H1 (cell line): ENCODE measurements around the gene CEBPA. TPM values are rescaled to one million over a fixed set of nuclear protein-coding genes. Genes with fewer than 3 reads are reported as not detected.
A peak's percentile ranks its signal among the peaks of the same experiment; 100 is the strongest.

ENCODE experiments used
- CTCF ChIA-PET: fragments of 300-600 bp; sonication (Branson Sonifier 250); formaldehyde crosslinking; loops from one replicate; lab custom pipeline; 2021; ENCODE audit not compliant: partially characterized antibody; lab: Charles Lee
- POLR2A ChIA-PET: fragments of 300-600 bp; sonication (Branson Sonifier 250); formaldehyde crosslinking; loops from one replicate; lab custom pipeline; 2021; ENCODE audit warnings: inconsistent platforms; ENCODE audit not compliant: partially characterized antibody; lab: Charles Lee
- DNase-seq, 2 experiments: peaks; one replicate each; pipeline versions ENCODE4 v3.0.0 to v3.0.0-alpha.2; 2010 to 2022; ENCODE audit warnings: low spot score in 2 of 2, low read depth in 1 of 2, mixed read lengths in 1 of 2
- FAIRE-seq: peaks from 2 replicates; lab custom pipeline; 2011; peaks lifted over from hg19 to GRCh38; lab: Jason Lieb, UNC
- H2AFZ ChIP-seq: 2 replicates; pipeline ENCODE4 v1.8.1; 2012; ENCODE audit warnings: low read length, inconsistent platforms
- H2AK5ac ChIP-seq: 2 replicates; pipeline ENCODE4 v1.6.1; 2013; ENCODE audit warnings: low read depth, low read length
- H2BK120ac ChIP-seq: replicated peaks from 2 replicates; pipeline ENCODE3; 2013; ENCODE audit warnings: low read depth, low read length, inconsistent platforms
- H2BK12ac ChIP-seq: 2 replicates; pipeline ENCODE4 v1.6.1; 2013; ENCODE audit warnings: low read depth, low read length
- H2BK15ac ChIP-seq: 2 replicates; pipeline ENCODE4 v1.6.1; 2013; ENCODE audit warnings: low read length
- H2BK20ac ChIP-seq: 2 replicates; pipeline ENCODE4 v1.6.1; 2013; ENCODE audit warnings: low read length
- H2BK5ac ChIP-seq: 2 replicates; pipeline ENCODE4 v1.6.1; 2013; ENCODE audit warnings: low read depth, low read length
- H3K14ac ChIP-seq: 2 replicates; pipeline ENCODE4 v1.6.1; 2013; ENCODE audit warnings: inconsistent platforms; ENCODE audit not compliant: insufficient read length
- H3K18ac ChIP-seq: 2 replicates; pipeline ENCODE4 v1.6.1; 2013; ENCODE audit warnings: low read length; ENCODE audit errors: extremely low read depth
- H3K23ac ChIP-seq: 2 replicates; pipeline ENCODE4 v1.6.1; 2013; ENCODE audit warnings: inconsistent platforms; ENCODE audit not compliant: insufficient read length
- H3K23me2 ChIP-seq: 2 replicates; pipeline ENCODE4 v1.6.1; 2013; ENCODE audit warnings: low read depth, low read length
- H3K27ac ChIP-seq: 2 replicates; pipeline ENCODE4 v1.6.1; 2011; ENCODE audit warnings: low read depth, low read length, inconsistent platforms
- H3K27me3 ChIP-seq, 4 experiments: replicated peaks in 1 of 4; 1 replicate in 1 of 4; 2 replicates in 3 of 4; pipeline versions ENCODE4 v1.6.1 to v1.8.1; 2011 to 2013; ENCODE audit warnings: low read length in 3 of 4, mild to moderate bottlenecking in 3 of 4, inconsistent platforms in 2 of 4, mixed read lengths in 2 of 4, moderate library complexity in 1 of 4; ENCODE audit not compliant: control insufficient read depth in 3 of 4, insufficient read depth in 3 of 4; ENCODE audit errors: extremely low read depth in 1 of 4
- H3K36me3 ChIP-seq, 4 experiments: 2 replicates each; pipeline versions ENCODE4 v1.6.1 to v1.8.1; 2011 to 2013; ENCODE audit warnings: mild to moderate bottlenecking in 4 of 4, low read length in 3 of 4, moderate library complexity in 2 of 4, control low read depth in 1 of 4, inconsistent platforms in 1 of 4; ENCODE audit not compliant: insufficient read depth in 4 of 4, control insufficient read depth in 2 of 4
- H3K4ac ChIP-seq: replicated peaks from 2 replicates; pipeline ENCODE3; 2013; ENCODE audit warnings: low read length, low read depth, mixed read lengths, inconsistent platforms; ENCODE audit not compliant: insufficient read length
- H3K4me1 ChIP-seq, 4 experiments: replicated peaks in 1 of 4; 1 replicate in 1 of 4; 2 replicates in 3 of 4; pipeline versions ENCODE4 v1.6.1 to v1.8.1; 2011 to 2013; ENCODE audit warnings: low read length in 3 of 4, inconsistent platforms in 2 of 4, mixed read lengths in 1 of 4; ENCODE audit not compliant: insufficient read depth in 4 of 4, control insufficient read depth in 3 of 4
- H3K4me2 ChIP-seq, 2 experiments: 2 replicates each; pipeline versions ENCODE4 v1.6.1 to v1.8.1; 2011 to 2013; ENCODE audit warnings: low read depth in 2 of 2, low read length in 2 of 2, control low read depth in 1 of 2, inconsistent platforms in 1 of 2, mild to moderate bottlenecking in 1 of 2; ENCODE audit not compliant: insufficient read depth in 1 of 2
- H3K4me3 ChIP-seq, 4 experiments: fragments of 200-600, 300-600 bp in 1 of 4; sonication (generic), shearing (Covaris generic), sonication (Bioruptor Twin) in 1 of 4; 2 replicates each; pipeline versions ENCODE4 v1.5.1 to v1.8.1; 2011 to 2016; ENCODE audit warnings: low read length in 4 of 4, low read depth in 3 of 4, control low read depth in 2 of 4, inconsistent platforms in 2 of 4, mild to moderate bottlenecking in 2 of 4, mixed read lengths in 1 of 4, moderate library complexity in 1 of 4; ENCODE audit not compliant: insufficient read depth in 2 of 4; ENCODE audit errors: extremely low read depth in 1 of 4
- H3K56ac ChIP-seq: replicated peaks from 2 replicates; pipeline ENCODE3; 2013; ENCODE audit warnings: low read depth, mild to moderate bottlenecking, mixed read lengths, low read length, inconsistent platforms; ENCODE audit not compliant: insufficient read length
- H3K79me1 ChIP-seq: 2 replicates; pipeline ENCODE4 v1.6.1; 2013; ENCODE audit warnings: low read depth, low read length, control low read depth
- H3K79me2 ChIP-seq, 2 experiments: 2 replicates each; pipeline versions ENCODE4 v1.6.1 to v1.8.1; 2012 to 2013; ENCODE audit warnings: low read length in 2 of 2, mild to moderate bottlenecking in 2 of 2, inconsistent platforms in 1 of 2; ENCODE audit not compliant: insufficient read depth in 2 of 2, control insufficient read depth in 1 of 2
- H3K9ac ChIP-seq, 4 experiments: replicated peaks in 1 of 4; 1 replicate in 1 of 4; 2 replicates in 3 of 4; pipeline versions ENCODE4 v1.6.1 to v1.8.1; 2011 to 2013; ENCODE audit warnings: low read depth in 3 of 4, low read length in 3 of 4, control low read depth in 2 of 4, mild to moderate bottlenecking in 2 of 4, moderate library complexity in 2 of 4, inconsistent platforms in 1 of 4; ENCODE audit errors: extremely low read depth in 1 of 4
- H3K9me3 ChIP-seq, 2 experiments: 2 replicates each; pipeline versions ENCODE4 v1.6.1 to v1.8.1; 2012 to 2013; ENCODE audit warnings: mild to moderate bottlenecking in 2 of 2, moderate library complexity in 2 of 2, control low read depth in 1 of 2, inconsistent platforms in 1 of 2, low read depth in 1 of 2, low read length in 1 of 2, mixed read lengths in 1 of 2; ENCODE audit not compliant: insufficient read depth in 2 of 2
- H4K20me1 ChIP-seq, 2 experiments: replicated peaks in 1 of 2; 2 replicates each; pipeline versions ENCODE3 to v1.8.1; 2011 to 2013; ENCODE audit warnings: inconsistent platforms in 2 of 2, low read length in 2 of 2, mild to moderate bottlenecking in 1 of 2; ENCODE audit not compliant: insufficient read depth in 2 of 2, control insufficient read depth in 1 of 2
- H4K5ac ChIP-seq: 2 replicates; pipeline ENCODE4 v1.6.1; 2013; ENCODE audit warnings: low read length, low read depth, mixed read lengths, inconsistent platforms; ENCODE audit not compliant: insufficient read length
- H4K8ac ChIP-seq: 2 replicates; pipeline ENCODE4 v1.8.0; 2013; ENCODE audit warnings: mild to moderate bottlenecking, moderate library complexity, low read length, inconsistent platforms; ENCODE audit not compliant: insufficient read depth; ENCODE audit errors: extremely low read depth
- H4K91ac ChIP-seq: replicated peaks from 2 replicates; pipeline ENCODE3; 2013; ENCODE audit warnings: low read length, mixed read lengths, inconsistent platforms; ENCODE audit not compliant: insufficient read length
- GABPA ChIP-seq: IDR thresholded peaks from 2 replicates; pipeline ENCODE4 v1.6.1; 2011; ENCODE audit warnings: mild to moderate bottlenecking, low read length, moderate library complexity, borderline replicate concordance; ENCODE audit not compliant: insufficient read depth
- NANOG ChIP-seq: IDR thresholded peaks from 2 replicates; pipeline ENCODE4 v1.6.1; 2011; ENCODE audit warnings: low read length, low read depth, mild to moderate bottlenecking, inconsistent platforms; ENCODE audit not compliant: insufficient read depth, poor library complexity, severe bottlenecking
- SIN3A ChIP-seq, 2 experiments: IDR thresholded peaks in 1 of 2; conservative IDR thresholded peaks in 1 of 2; 2 replicates each; pipeline ENCODE4 v1.6.1; 2011 to 2012; ENCODE audit warnings: low read length in 2 of 2, improper control_type of control experiment in 1 of 2, low read depth in 1 of 2, mild to moderate bottlenecking in 1 of 2
- TEAD4 ChIP-seq: IDR thresholded peaks from 2 replicates; pipeline ENCODE4 v1.6.1; 2012; ENCODE audit warnings: low read depth, low read length, inconsistent platforms, mixed read lengths
- WGBS, 2 experiments: shearing (Covaris generic) in 1 of 2; methylation state at CpG; one replicate each; pipeline versions ENCODE4 v1.1.6 to v1.1.7; 2013 to 2015; ENCODE audit warnings: low lambda C conversion rate in 2 of 2, mixed read lengths in 2 of 2, inconsistent platforms in 1 of 2, low coverage in 1 of 2, missing lambda C conversion rate in 1 of 2; ENCODE audit not compliant: insufficient replicate concordance in 2 of 2, insufficient coverage in 1 of 2, insufficient read length in 1 of 2; ENCODE audit errors: extremely low coverage in 1 of 2, missing lambda C conversion rate in 1 of 2; 5-methylcytosine and 5-hydroxymethylcytosine counted together
- polyA plus RNA-seq, 7 experiments: library from polyadenylated mRNA; depleted of rRNA in 3 of 7; stranded (reverse) in 5 of 7; unstranded in 2 of 7; fragments of >200 nt in 5 of 7; fragments of 200-250 nt in 2 of 7; gene quantifications; 1 replicate in 5 of 7; 2 replicates in 1 of 7; 4 replicates in 1 of 7; pipeline versions ENCODE4 v1.2.1 to v1.2.3, GENCODE V29; 2011 to 2013; ENCODE audit warnings: missing spikeins in 2 of 7, mixed read lengths in 2 of 7
- total RNA-seq: library from RNA; stranded (reverse); fragmentation: NEBNext Ultra II Directional; extraction: Animal tissue kit (Norgen Biotek cat#: 25700); gene quantifications from 2 replicates; pipeline ENCODE4 v1.2.1, GENCODE V29; 2021

The CEBPA gene
- total and polyA plus RNA-seq, 2 of the 8 experiments (the other 6 are each of a cell fraction or from before 2014, with no cell fraction given) = 2.0 to 2.7 TPM

- CTCF ChIA-PET = interaction anchor here (1.0 to 1.3 kb wide), 4 partner anchors 34 to 126 kb away, joined by 3 to 4 read pairs (median 3); no protein-coding TSS in a partner anchor
- TF ChIP-seq SIN3A (conservative IDR thresholded peaks at IDR 0.05 in 1 of 2, IDR thresholded peaks at IDR 0.05 in 1 of 2; ENCODE audit: low read depth in 1 of 2, low read length in 2 of 2) (no peak), TEAD4 (no peak), GABPA (no peak), NANOG (no peak)
Measured at GRCh38 chr19:33280351-33280921, 21.9 kb downstream of the CEBPA start.

More at GRCh38 chr19:33280351-33280921, 21.9 kb downstream of the CEBPA start:
- Histone ChIP-seq H4K8ac (no peak overlapping the region), H3K27ac (no peak overlapping the region), H3K23ac (no peak overlapping the region), H3K4me2 (no peak overlapping the region), H3K9me3 (no peaks in the 10 kb centered on the region), H2BK12ac (0 out of 2 replicates have a peak overlapping the region, but pooled peaks have one; percentile 27), H3K4me1 (peaks cover 0 to 12% (median 2%) of the 10 kb centered on the region in 4 experiments; a peak in 5 of 7 replicates), H3K9ac (no peak overlapping the region), H3K27me3 (no peaks in the 10 kb centered on the region), H2AFZ (no peak overlapping the region), H2BK20ac (0 out of 2 replicates have a peak overlapping the region, but pooled peaks have one; percentile 6), H3K79me2 (no peaks in the 10 kb centered on the region), H4K5ac (no peak overlapping the region), H3K56ac (no peak overlapping the region), H3K4ac (no peak overlapping the region), H2BK120ac (no peak overlapping the region), H2BK5ac (peak overlapping the region; percentile 78; the same call in 1 of the 2 replicates), H3K4me3 (no peak overlapping the region), H4K20me1 (no peaks in the 10 kb centered on the region), H3K14ac (no peak overlapping the region), H3K79me1 (no peaks in the 10 kb centered on the region), H3K23me2 (peaks cover under 1% of the 10 kb centered on the region; the same call in 1 of the 2 replicates), H3K18ac (no peak overlapping the region; the same call in 1 of the 2 replicates), H2BK15ac (peak overlapping the region; percentile 4; the same call in 1 of the 2 replicates), H4K91ac (peak overlapping the region; percentile 42), H3K36me3 (no peaks in the 10 kb centered on the region), H2AK5ac (no peak overlapping the region)
- WGBS, 2 experiments = 89% methylated on average over 8 of the region's 8 CpGs; no CpG with 5 or more reads in 1 of the 2 experiments
- POLR2A ChIA-PET = interaction anchor here (0.6 to 1.2 kb wide), 3 partner anchors 16 to 230 kb away, joined by 3 to 4 read pairs (median 3); no protein-coding TSS in a partner anchor
- DNase-seq (no peak), FAIRE-seq (no peak)
